ENCODE data around the gene QPCT. TPM values are rescaled to one million over a fixed set of nuclear protein-coding genes. Genes with fewer than 3 reads are reported as not detected.

The QPCT gene
- polyA plus RNA-seq, 3 donors, result 3.3 to 4.3 (median 4.3) TPM

DNA sequence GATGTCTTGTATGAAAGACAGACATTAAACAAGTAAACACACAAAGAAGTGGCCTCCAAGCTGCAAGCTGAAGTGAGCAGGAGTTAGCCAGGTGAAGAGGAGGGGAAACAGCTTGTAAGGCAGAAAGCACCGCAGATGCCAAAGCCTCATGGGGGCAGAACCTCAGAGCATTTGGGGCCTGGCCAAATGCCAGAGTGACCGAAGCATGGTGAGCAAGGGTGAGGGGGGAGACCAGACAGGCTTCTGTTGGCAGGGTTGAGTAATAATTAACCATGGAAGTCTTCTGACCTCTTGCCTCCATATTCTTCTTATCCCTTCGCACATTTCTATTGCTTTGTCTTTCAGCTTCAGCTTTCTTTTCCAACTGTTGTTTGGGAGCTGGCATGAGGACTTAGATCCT, 5.6 kb downstream of the QPCT start:
- WGBS, 3 donors, result 43 to 50% (median 44%) methylated on average over 3 of the region's 3 CpGs
- H3K27ac ChIP-seq (ENCODE audit: low read depth, low read length), result no peak overlapping the region

GRCh38 chr2:37354531-37354930, 10.1 kb downstream of the QPCT start:
- H3K27ac ChIP-seq (ENCODE audit: low read depth, low read length), result no peak overlapping the region
- WGBS, 3 donors, result 84 to 95% (median 91%) methylated on average over 3 of the region's 3 CpGs

GRCh38 chr2:37355735-37356134, 11.3 kb downstream of the QPCT start:
- no peak overlapping the region for H3K27ac ChIP-seq (ENCODE audit: low read depth, low read length)
- WGBS, 3 donors, result 73 to 97% (median 91%) methylated on average over 7 of the region's 7 CpGs

- 62 to 78% (median 71%) methylated on average over 6 of the region's 6 CpGs for WGBS, 3 donors
These were observed 11.9 kb downstream of the QPCT start for GRCh38 chr2:37356299-37356698.

GRCh38 chr2:37357069-37357468, 12.6 kb downstream of the QPCT start:
- 67 to 91% (median 88%) methylated on average over 1 of the region's 1 CpG for WGBS, 3 donors

More at GRCh38 chr2:37356299-37356698, 11.9 kb downstream of the QPCT start:
- no peak overlapping the region for H3K27ac ChIP-seq (ENCODE audit: low read depth, low read length)

GRCh38 chr2:37357530-37357929, 13.1 kb downstream of the QPCT start:
- WGBS, 3 donors, result 45 to 55% (median 55%) methylated on average over 4 of the region's 4 CpGs
- no peak overlapping the region for H3K27ac ChIP-seq (ENCODE audit: low read depth, low read length)

More at GRCh38 chr2:37357069-37357468, 12.6 kb downstream of the QPCT start:
- no peak overlapping the region for H3K27ac ChIP-seq (ENCODE audit: low read depth, low read length)

- H3K27ac ChIP-seq (ENCODE audit: low read depth, low read length), result no peak overlapping the region
- 91 to 99% (median 99%) methylated on average over 3 of the region's 3 CpGs for WGBS, 3 donors
These were observed 14.0 kb downstream of the QPCT start for GRCh38 chr2:37358466-37358865.

- no peak overlapping the region for H3K27ac ChIP-seq (ENCODE audit: low read depth, low read length)
- WGBS, 3 donors, result 85 to 97% (median 92%) methylated on average over 3 of the region's 3 CpGs
These were observed 16.9 kb downstream of the QPCT start for GRCh38 chr2:37361216-37361815.

DNA sequence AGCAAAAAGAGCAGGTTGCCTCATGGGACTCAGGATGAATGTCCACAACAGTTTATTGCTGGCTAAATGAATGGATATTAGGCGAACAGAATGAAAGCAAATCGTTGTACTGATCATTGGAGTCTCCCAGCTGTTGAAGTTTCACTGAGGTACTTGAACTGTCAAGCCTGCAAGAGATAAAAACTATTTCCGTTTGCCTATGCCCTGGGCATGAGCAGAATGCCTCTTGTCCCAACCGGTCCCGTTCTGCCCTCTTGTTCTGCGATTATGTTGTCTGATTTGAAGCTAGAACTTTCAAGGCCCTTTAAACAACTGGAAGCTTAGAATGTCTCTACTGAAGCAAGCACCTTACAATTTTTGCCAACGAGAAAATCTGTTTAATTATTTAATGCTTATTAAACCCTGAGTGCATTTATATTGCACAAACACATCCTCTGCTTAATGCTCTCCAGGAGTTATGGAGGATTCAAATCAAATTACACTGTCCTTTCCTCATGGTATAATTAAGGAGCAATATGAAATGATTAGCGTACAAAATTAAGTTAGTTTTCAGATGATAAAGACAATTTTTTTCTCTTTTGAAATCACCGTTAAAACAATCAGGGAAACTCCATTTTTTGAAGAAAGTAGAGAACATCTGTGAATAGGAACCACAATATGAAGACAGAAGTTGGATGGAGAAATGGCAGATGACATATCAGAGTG, 17.7 kb downstream of the QPCT start:
- WGBS, 3 donors, result 70 to 95% (median 93%) methylated on average over 9 of the region's 9 CpGs
- no peak overlapping the region for H3K27ac ChIP-seq (ENCODE audit: low read depth, low read length)

GRCh38 chr2:37364351-37364750, 19.9 kb downstream of the QPCT start:
- H3K27ac ChIP-seq (ENCODE audit: low read depth, low read length), result no peak overlapping the region
- 83 to 98% (median 97%) methylated on average over 6 of the region's 6 CpGs for WGBS, 3 donors

DNA sequence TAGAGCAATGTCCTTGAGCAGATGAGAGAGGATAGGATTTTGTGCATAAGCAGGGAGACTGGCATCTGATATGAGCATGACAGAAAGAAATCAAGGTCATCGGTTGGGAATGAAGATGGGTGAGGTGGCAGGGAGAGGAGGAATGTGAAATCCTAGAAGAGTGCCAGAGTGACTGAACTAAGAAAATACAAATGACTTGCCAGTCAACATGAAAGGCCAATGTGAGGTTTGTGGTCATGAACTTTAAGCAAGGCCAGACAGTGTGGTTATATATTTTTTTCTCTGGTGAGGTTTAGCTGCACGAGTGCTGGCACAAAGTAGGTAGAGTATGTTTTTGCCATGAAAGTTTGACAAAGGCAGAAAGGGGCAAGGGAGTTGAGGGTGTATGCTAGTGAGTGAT, 21.2 kb downstream of the QPCT start:
- H3K27ac ChIP-seq (ENCODE audit: low read depth, low read length), result no peak overlapping the region
- 81 to 91% (median 83%) methylated on average over 2 of the region's 2 CpGs for WGBS, 3 donors

- 51 to 61% (median 60%) methylated on average over 4 of the region's 4 CpGs for WGBS, 3 donors
- H3K27ac ChIP-seq (ENCODE audit: low read depth, low read length), result no peak overlapping the region
These were observed 22.3 kb downstream of the QPCT start for GRCh38 chr2:37366773-37367172.

DNA sequence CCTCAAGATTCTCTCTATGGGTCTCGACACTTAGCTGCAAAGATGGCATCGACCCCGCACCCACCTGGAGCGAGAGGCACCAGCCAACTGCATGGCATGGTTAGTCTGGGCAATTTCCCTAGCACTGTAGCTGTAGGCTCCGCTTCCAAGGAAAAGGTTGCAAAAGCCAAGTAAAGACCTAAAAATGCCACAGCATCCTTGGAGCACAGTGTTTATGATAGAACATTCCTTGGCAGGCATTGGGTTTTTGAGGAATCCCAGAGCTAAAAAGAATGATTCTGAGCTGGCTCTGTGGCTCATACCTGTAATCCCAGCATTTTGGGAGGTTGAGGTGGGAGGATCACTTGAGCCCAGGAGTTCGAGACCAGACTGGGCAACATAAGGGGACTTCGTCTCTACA, 22.9 kb downstream of the QPCT start:
- H3K27ac ChIP-seq (ENCODE audit: low read depth, low read length), result no peak overlapping the region
- WGBS, 3 donors, result 89 to 94% (median 93%) methylated on average over 7 of the region's 7 CpGs

DNA sequence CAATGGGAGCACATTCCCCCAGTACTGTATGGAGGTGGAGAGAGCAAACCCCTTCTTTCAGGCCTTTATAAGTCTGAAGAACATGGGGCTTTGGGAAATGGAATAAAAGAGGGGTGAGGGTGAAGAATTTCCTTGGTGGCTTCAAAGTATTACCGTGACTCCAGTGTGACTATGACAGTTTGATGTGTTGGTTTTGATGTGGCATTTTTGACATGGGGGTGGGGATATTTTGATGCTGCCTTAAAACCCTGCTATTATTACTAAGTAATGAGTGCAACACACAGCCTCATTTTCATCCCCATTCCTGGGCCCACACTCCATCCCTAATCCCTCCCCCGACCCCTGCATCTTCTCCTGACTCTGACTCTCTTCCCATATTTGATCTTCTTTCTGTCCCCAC, 23.6 kb downstream of the QPCT start:
- H3K27ac ChIP-seq (ENCODE audit: low read depth, low read length), result no peak overlapping the region
- WGBS, 3 donors, result 89 to 94% (median 90%) methylated on average over 2 of the region's 2 CpGs

DNA sequence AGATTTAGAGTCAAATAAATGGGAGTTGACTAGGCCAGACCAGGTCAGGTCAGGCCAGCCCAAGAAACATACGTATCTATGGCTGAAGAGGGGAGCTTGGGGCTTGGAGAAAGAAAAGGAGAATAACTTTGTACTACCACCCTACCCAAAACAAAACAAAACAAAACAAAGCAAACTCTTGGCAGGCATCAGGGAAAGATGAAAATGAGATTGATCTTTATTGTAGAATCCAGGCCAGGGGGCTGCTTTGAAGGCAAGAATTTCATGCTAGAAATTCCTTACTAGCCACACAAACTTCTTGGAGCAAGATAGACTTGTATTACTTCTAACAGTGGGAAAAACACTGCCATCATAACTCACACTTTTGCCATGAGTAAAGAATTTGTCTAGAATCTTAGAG, 26.2 kb downstream of the QPCT start:
- 77 to 95% (median 89%) methylated on average over 1 of the region's 1 CpG for WGBS, 3 donors
- H3K27ac ChIP-seq (ENCODE audit: low read depth, low read length), result no peak overlapping the region

DNA sequence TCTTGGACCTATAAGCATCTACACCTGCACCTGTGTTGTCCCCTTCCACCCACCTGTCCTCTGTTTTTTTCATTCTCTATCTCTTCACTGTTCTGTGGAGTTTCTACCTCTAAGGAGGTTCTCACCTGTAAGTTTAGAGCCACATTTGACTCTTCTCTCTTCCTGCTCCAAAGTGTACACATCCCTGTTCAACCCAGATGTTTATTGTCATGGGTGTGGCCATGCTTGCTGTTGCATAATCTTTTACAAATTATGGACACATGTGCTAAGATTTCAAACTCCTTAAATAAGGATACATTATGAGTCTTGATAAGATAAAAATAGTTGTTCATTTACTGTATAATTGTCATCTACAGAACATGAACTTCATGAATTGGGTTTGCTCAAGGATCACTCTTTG, 27.6 kb downstream of the QPCT start:
- H3K27ac ChIP-seq (ENCODE audit: low read depth, low read length), result no peak overlapping the region

DNA sequence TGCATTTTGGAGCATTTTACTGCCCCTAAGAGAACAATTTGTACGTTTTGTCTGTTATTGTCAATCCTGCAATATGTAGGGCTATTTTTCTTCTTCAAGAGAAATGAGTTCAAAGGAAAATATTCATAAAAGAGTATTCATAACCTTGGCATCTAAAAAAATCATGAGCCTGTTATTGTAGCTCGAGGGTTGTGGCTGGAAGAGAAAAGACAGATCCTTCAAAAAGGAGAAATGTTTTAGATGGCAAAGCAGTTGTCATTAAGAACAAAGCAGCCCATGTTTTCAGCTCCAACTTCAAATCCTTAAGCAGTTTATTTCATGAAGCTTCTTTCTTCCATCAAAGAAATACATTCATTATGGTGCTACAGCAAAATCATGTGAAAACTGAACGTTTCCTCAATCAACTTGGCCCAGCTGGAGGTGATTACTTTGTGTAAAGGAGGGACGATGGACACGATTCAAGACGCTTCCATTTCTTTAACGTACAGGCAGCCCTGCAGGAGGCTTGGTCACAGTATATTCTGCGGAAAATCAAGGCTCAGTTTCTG, 31.4 kb downstream of the QPCT start:
- WGBS, 3 donors, result 58 to 80% (median 76%) methylated on average over 8 of the region's 8 CpGs
- H3K27ac ChIP-seq (ENCODE audit: low read depth, low read length), result no peak overlapping the region

DNA sequence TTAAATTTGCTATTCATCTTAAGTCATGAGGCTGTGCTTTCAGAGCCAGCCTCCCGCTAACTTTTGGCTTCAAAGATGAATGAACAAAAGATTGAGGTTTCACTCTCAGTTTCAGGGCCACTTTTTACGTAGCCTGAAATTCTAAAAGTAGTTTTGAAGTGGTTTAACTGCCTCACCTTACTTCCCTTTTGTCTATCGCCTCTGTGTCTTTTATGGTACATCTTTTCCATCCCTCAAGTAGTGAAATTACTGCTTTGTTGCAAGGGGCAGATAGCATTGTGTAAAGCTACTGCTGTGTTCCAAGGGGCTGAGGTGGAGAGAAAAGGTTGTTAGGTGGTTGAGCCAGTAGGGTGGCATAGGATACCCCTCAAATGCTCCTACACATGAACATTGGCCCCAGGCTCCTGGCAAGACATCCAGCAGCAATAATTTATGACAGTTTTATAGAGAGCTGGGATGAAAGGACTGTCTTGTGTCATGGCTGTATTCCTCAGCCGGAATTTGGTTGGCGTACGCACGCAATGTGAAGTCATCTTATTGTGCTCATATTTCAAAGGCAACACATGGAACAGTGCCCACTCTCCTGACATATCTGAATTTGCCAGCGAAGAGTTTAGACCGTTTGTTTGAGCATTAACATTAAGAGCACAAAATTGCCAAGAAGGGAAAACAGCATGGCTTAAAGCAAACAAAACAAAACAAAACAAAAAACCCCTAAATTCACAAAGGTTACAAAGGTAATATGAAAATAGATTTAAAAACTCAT, 32.2 kb downstream of the QPCT start:
- H3K27ac ChIP-seq (ENCODE audit: low read depth, low read length), result no peak overlapping the region
- WGBS, 3 donors, result 49 to 68% (median 68%) methylated on average over 9 of the region's 9 CpGs

GRCh38 chr2:37377187-37377532, 32.7 kb downstream of the QPCT start:
- no peak overlapping the region for H3K27ac ChIP-seq (ENCODE audit: low read depth, low read length)
- 29 to 38% (median 34%) methylated on average over 3 of the region's 3 CpGs for WGBS, 3 donors
